ENCODE results near the gene LDLRAD4.

Gene LDLRAD4

DNA sequence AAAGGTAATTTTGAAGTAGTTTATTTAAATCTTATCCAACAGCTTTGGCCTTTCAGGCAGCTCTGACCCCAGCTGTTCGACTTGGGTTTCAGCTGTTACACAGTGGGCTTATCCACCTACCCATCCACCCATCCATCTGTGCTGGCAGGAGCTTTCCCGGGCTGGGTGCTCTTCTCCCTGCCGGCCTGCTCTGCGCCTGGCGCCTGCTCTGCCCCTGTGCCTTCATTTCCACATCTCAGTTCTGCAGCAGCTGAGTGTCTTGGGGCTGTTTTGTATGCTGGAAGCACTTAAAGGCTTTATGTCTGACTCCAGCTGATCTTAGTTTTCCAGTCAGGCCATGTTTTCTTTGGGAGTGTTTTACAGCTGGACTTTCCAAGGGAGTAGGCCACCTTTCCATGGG, 24.2 kb downstream of the LDLRAD4 start:
- TF ChIP-seq, protein P1, sequence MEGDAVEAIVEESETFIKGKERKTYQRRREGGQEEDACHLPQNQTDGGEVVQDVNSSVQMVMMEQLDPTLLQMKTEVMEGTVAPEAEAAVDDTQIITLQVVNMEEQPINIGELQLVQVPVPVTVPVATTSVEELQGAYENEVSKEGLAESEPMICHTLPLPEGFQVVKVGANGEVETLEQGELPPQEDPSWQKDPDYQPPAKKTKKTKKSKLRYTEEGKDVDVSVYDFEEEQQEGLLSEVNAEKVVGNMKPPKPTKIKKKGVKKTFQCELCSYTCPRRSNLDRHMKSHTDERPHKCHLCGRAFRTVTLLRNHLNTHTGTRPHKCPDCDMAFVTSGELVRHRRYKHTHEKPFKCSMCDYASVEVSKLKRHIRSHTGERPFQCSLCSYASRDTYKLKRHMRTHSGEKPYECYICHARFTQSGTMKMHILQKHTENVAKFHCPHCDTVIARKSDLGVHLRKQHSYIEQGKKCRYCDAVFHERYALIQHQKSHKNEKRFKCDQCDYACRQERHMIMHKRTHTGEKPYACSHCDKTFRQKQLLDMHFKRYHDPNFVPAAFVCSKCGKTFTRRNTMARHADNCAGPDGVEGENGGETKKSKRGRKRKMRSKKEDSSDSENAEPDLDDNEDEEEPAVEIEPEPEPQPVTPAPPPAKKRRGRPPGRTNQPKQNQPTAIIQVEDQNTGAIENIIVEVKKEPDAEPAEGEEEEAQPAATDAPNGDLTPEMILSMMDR (IDR thresholded peaks at IDR 0.05; ENCODE audit: low read depth, low read length): no peak
- no peak overlapping the region for H3K4me3 ChIP-seq (replicated peaks in 1 of 2; ENCODE audit: low read depth in 2 of 2, low read length in 2 of 2)
- no peak for DNase-seq (ENCODE audit: low read depth in 2 of 2)

- no peak overlapping the region for H3K4me3 ChIP-seq (replicated peaks in 1 of 2; ENCODE audit: low read depth in 2 of 2, low read length in 2 of 2)
- TF ChIP-seq, protein P1 (IDR thresholded peaks at IDR 0.05; ENCODE audit: low read depth, low read length): no peak
- DNase-seq (ENCODE audit: low read depth in 2 of 2): no peak
Measured at GRCh38 chr18:13243363-13243762, 24.8 kb downstream of the LDLRAD4 start.

DNA sequence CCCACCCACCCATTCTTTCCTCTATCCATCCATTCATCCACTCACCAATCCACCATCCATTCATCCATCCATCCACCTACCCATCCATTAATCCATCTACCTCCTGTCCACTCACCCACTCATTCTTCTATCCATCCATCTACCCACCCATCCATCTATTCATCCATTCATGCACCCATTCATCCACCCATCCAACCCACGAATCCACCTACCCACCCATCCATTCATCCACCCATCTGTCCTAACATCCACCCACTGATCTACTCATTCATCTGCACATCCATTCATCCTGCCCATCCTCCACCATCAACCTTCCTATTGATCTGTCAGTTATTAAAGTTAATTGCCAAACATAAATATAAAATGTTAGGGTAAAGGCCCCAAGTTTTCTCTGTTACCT, 25.6 kb downstream of the LDLRAD4 start:
- TF ChIP-seq, protein P1 (IDR thresholded peaks at IDR 0.05; ENCODE audit: low read depth, low read length): no peak
- DNase-seq (ENCODE audit: low read depth in 2 of 2): no peak
- H3K4me3 ChIP-seq (replicated peaks in 1 of 2; ENCODE audit: low read depth in 2 of 2, low read length in 2 of 2): no peak overlapping the region

DNA sequence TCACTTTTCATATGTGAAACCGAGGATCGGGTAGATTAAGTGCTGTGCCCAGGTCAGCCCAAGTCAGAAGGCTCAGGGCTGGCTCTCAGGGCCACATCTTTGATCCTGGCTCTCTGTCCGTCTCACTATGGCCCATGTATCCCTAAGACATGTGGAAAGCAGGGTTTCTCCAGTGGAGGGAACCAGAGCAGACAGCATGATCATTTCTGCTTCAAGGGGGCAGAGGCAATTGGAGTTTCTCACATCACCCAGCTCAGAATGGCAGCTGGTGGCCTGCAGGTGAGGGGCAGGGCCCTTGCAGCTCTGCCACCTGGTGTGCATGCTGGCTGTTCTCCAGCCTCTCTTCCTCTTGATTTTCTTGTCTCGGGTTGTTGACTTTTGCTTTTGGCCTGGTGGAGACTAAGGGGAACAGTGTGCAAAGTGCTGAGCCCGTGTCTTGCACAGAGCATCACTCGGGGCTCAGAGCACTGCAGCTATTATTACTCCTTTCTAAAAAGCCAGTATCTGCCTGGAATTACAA, 27.0 kb downstream of the LDLRAD4 start:
- TF ChIP-seq, protein P1 (IDR thresholded peaks at IDR 0.05; ENCODE audit: low read depth, low read length): no peak
- DNase-seq (ENCODE audit: low read depth in 2 of 2): no peak
- no peak overlapping the region for H3K4me3 ChIP-seq (replicated peaks in 1 of 2; ENCODE audit: low read depth in 2 of 2, low read length in 2 of 2)

- TF ChIP-seq, protein P1 (IDR thresholded peaks at IDR 0.05; ENCODE audit: low read depth, low read length): no peak
- no peak overlapping the region for H3K4me3 ChIP-seq (replicated peaks in 1 of 2; ENCODE audit: low read depth in 2 of 2, low read length in 2 of 2)
- DNase-seq (ENCODE audit: low read depth in 2 of 2): no peak
Measured at GRCh38 chr18:13246121-13246520, 27.6 kb downstream of the LDLRAD4 start.

GRCh38 chr18:13246591-13246990, 28.0 kb downstream of the LDLRAD4 start:
- no peak for DNase-seq (ENCODE audit: low read depth in 2 of 2)
- TF ChIP-seq, protein P1 (IDR thresholded peaks at IDR 0.05; ENCODE audit: low read depth, low read length): no peak
- H3K4me3 ChIP-seq (replicated peaks in 1 of 2; ENCODE audit: low read depth in 2 of 2, low read length in 2 of 2): no peak overlapping the region

DNA sequence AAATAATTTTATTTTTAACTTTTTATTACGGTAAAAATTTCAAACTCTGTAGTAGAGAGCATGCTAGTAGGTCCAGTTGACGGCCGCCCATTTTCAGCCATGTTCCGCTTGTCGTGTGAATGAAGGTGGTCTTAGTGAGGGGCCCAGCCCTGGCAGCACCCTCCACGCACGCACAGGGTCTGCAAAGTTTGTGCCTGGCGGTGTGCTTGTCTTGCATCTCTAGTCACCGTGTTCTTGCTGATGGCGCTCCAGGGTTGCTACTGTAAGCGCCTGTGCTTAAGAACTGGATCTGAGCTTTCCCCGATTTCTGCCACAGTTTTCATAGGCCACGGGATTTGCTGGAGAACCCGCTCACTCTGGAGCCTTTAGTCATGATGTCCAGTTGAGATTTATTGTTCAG, 28.9 kb downstream of the LDLRAD4 start:
- TF ChIP-seq, protein P1 (IDR thresholded peaks at IDR 0.05; ENCODE audit: low read depth, low read length): no peak
- no peak overlapping the region for H3K4me3 ChIP-seq (replicated peaks in 1 of 2; ENCODE audit: low read depth in 2 of 2, low read length in 2 of 2)
- no peak for DNase-seq (ENCODE audit: low read depth in 2 of 2)
